HCT116 (cell line): ENCODE data around the gene FOXD2. TPM values are rescaled to one million over a fixed set of nuclear protein-coding genes. Genes with fewer than 3 reads are reported as not detected.

Source experiments
- ATAC-seq: fragments of 200-7000 bp; cut with Tn5 transposase; 2 replicates; pipeline ENCODE4 v1.9.1; 2020; ENCODE audit warnings: mild to moderate bottlenecking, moderate library complexity
- BruUV-seq: library from RNA; stranded (reverse); fragments of 400-500 nt; replicated peaks from 2 replicates; lab custom pipeline; 2021; lab: Mats Ljungman, UMichigan
- CTCF ChIA-PET: fragments of 300-600 bp; sonication (Branson Sonifier 250); formaldehyde crosslinking; loops from one replicate; lab custom pipeline; 2021; ENCODE audit warnings: antibody characterized with exemption; lab: Charles Lee
- POLR2A ChIA-PET: fragments of 300-600, 350-600 bp; sonication (Branson Sonifier 250); formaldehyde crosslinking; loops from one replicate; lab custom pipeline; 2021; ENCODE audit warnings: antibody characterized with exemption; lab: Charles Lee
- RAD21 ChIA-PET, 2 experiments: fragments of 300-600 bp; sonication (Branson Sonifier 250); formaldehyde crosslinking; loops; one replicate each; lab custom pipeline; 2023; ENCODE audit warnings: low total read pairs in 2 of 2; ENCODE audit not compliant: uncharacterized antibody in 2 of 2, unreplicated experiment in 2 of 2, low non-redundant PET in 1 of 2; lab: Charles Lee
- DNase-seq: peaks from one replicate; pipeline ENCODE4 v3.0.0-alpha.2; 2010; ENCODE audit warnings: low read depth, low spot score
- H2AFZ ChIP-seq: fragments of 200-600 bp; shearing (Covaris generic), sonication (generic); 2 replicates; pipeline ENCODE4 v1.6.1; 2017; ENCODE audit warnings: low read depth, mixed run types, mixed read lengths, antibody characterized with exemption, low read length; ENCODE audit not compliant: poor library complexity, severe bottlenecking
- H3K27ac ChIP-seq: 2 replicates; pipeline ENCODE4 v1.5.1; 2012; ENCODE audit warnings: low read depth, low read length
- H3K27me3 ChIP-seq: fragments of 200-600 bp; sonication (generic); 2 replicates; pipeline ENCODE4 v1.6.1; 2016; ENCODE audit warnings: mixed run types, low read length, mixed read lengths; ENCODE audit not compliant: insufficient read depth
- H3K36me3 ChIP-seq, 2 experiments: fragments of 200-500 bp in 1 of 2; fragments of 200-600 bp in 1 of 2; sonication (Bioruptor generic) in 1 of 2; sonication (generic) in 1 of 2; 2 replicates each; pipeline versions ENCODE4 v1.5.1 to v1.6.1; 2014 to 2016; ENCODE audit warnings: low read length in 2 of 2, inconsistent platforms in 1 of 2, mixed read lengths in 1 of 2, mixed run types in 1 of 2; ENCODE audit not compliant: insufficient read depth in 2 of 2, control insufficient read depth in 1 of 2
- H3K4me1 ChIP-seq, 2 experiments: fragments of 200-600 bp in 1 of 2; sonication (generic) in 1 of 2; 2 replicates each; pipeline versions ENCODE4 v1.5.1 to v1.6.1; 2012 to 2017; ENCODE audit warnings: low read length in 2 of 2, inconsistent platforms in 1 of 2, mild to moderate bottlenecking in 1 of 2, mixed read lengths in 1 of 2, mixed run types in 1 of 2, moderate library complexity in 1 of 2; ENCODE audit not compliant: insufficient read depth in 2 of 2, control insufficient read depth in 1 of 2
- H3K4me2 ChIP-seq: fragments of 200-600 bp; sonication (generic); 2 replicates; pipeline ENCODE4 v1.6.1; 2017; ENCODE audit warnings: mixed run types, low read length, mixed read lengths
- H3K4me3 ChIP-seq, 2 experiments: fragments of 200-600 bp in 1 of 2; sonication (generic) in 1 of 2; replicated peaks in 1 of 2; 2 replicates each; pipeline ENCODE4 v1.5.1; 2011 to 2016; ENCODE audit warnings: low read length in 2 of 2, control low read depth in 1 of 2, low read depth in 1 of 2, mild to moderate bottlenecking in 1 of 2, mixed read lengths in 1 of 2, mixed run types in 1 of 2
- H3K79me2 ChIP-seq: fragments of 200-600 bp; sonication (generic); 2 replicates; pipeline ENCODE4 v1.6.1; 2017; ENCODE audit warnings: mild to moderate bottlenecking, mixed run types, low read length, moderate library complexity, mixed read lengths; ENCODE audit not compliant: insufficient read depth
- H3K9ac ChIP-seq: fragments of 200-600 bp; sonication (generic); 2 replicates; pipeline ENCODE4 v1.6.1; 2016; ENCODE audit warnings: low read length, mixed read lengths
- H3K9me2 ChIP-seq: fragments of 200-600 bp; sonication (generic), shearing (Covaris generic); 2 replicates; pipeline ENCODE4 v1.6.1; 2017; ENCODE audit warnings: mixed run types, mild to moderate bottlenecking, moderate library complexity; ENCODE audit not compliant: insufficient read depth
- H3K9me3 ChIP-seq, 2 experiments: fragments of 200-500 bp in 1 of 2; fragments of 200-600 bp in 1 of 2; sonication (Bioruptor generic) in 1 of 2; sonication (generic) in 1 of 2; 2 replicates each; pipeline ENCODE4 v1.6.1; 2014 to 2017; ENCODE audit warnings: low read length in 2 of 2, mixed read lengths in 2 of 2, inconsistent platforms in 1 of 2, low read depth in 1 of 2, mild to moderate bottlenecking in 1 of 2, mixed run types in 1 of 2, moderate library complexity in 1 of 2; ENCODE audit not compliant: control insufficient read depth in 1 of 2, insufficient read depth in 1 of 2
- H4K20me1 ChIP-seq: fragments of 200-600 bp; sonication (generic), shearing (Covaris generic); 2 replicates; pipeline ENCODE4 v1.6.1; 2017; ENCODE audit warnings: mixed run types, mild to moderate bottlenecking, moderate library complexity; ENCODE audit not compliant: insufficient read depth
- EGR1 ChIP-seq: IDR thresholded peaks from 2 replicates; pipeline ENCODE4 v1.6.1; 2012; ENCODE audit warnings: low read depth
- EZH2 ChIP-seq: fragments of 200-600 bp; sonication (generic); IDR thresholded peaks from 2 replicates; pipeline ENCODE4 v1.6.1; 2017; ENCODE audit warnings: antibody characterized with exemption, mixed run types
- JUND ChIP-seq: IDR thresholded peaks from 2 replicates; pipeline ENCODE4 v1.6.1; 2012
- POLR2A ChIP-seq: IDR thresholded peaks from 2 replicates; pipeline ENCODE4 v1.7.0; 2011; ENCODE audit warnings: borderline replicate concordance; ENCODE audit not compliant: insufficient read depth, insufficient read length; ENCODE audit errors: extremely low read depth
- POLR2AphosphoS5 ChIP-seq: IDR thresholded peaks from 2 replicates; pipeline ENCODE4 v1.6.1; 2011; ENCODE audit warnings: mild to moderate bottlenecking, low read depth, low read length, moderate library complexity
- RAD21 ChIP-seq: IDR thresholded peaks from 2 replicates; pipeline ENCODE4 v1.6.1; 2012; ENCODE audit warnings: low read depth, mild to moderate bottlenecking
- SIN3A ChIP-seq: IDR thresholded peaks from 2 replicates; pipeline ENCODE4 v1.6.1; 2012; ENCODE audit warnings: low read depth
- SRF ChIP-seq: IDR thresholded peaks from 2 replicates; pipeline ENCODE4 v1.6.1; 2012; ENCODE audit warnings: low read depth
- YY1 ChIP-seq: IDR thresholded peaks from 2 replicates; pipeline ENCODE4 v1.6.1; 2011; ENCODE audit warnings: low read length, low read depth, moderate library complexity, mild to moderate bottlenecking; ENCODE audit not compliant: insufficient replicate concordance; ENCODE audit errors: extremely low read depth
- ZFX ChIP-seq: fragments of 450-650 bp; IDR thresholded peaks from 2 replicates; pipeline ENCODE4 v1.6.1; 2017
- ZNF274 ChIP-seq: fragments of 200-500 bp; sonication (Bioruptor generic); IDR thresholded peaks from 2 replicates; pipeline ENCODE4 v1.6.1; 2014; ENCODE audit warnings: mild to moderate bottlenecking, low read depth, low read length, inconsistent platforms
- intact Hi-C: fragments of 100-400 bp; cut with micrococcal nuclease; formaldehyde crosslinking; loops from 2 replicates; pipeline ENCODE4 v1.10.0; 2022
- total RNA-seq: library from RNA; stranded (reverse); gene quantifications from one replicate; pipeline ENCODE4 v1.2.1, GENCODE V29; 2021; ENCODE audit not compliant: unreplicated experiment
- TF ChIP-seq, protein P1 (sequence below): IDR thresholded peaks from 2 replicates; pipeline ENCODE4 v1.6.1; 2012
- TF ChIP-seq, protein P2 (sequence below): IDR thresholded peaks from 2 replicates; pipeline ENCODE4 v1.6.1; 2012
- TF ChIP-seq, protein P3 (sequence below), 3 experiments: fragments of 200-600 bp in 1 of 3; sonication (generic) in 1 of 3; IDR thresholded peaks in 2 of 3; conservative IDR thresholded peaks in 1 of 3; 2 replicates each; pipeline ENCODE4 v1.5.1; 2012 to 2017; ENCODE audit warnings: low read depth in 2 of 3, low read length in 2 of 3, antibody characterized with exemption in 1 of 3, borderline replicate concordance in 1 of 3, control low read depth in 1 of 3, mild to moderate bottlenecking in 1 of 3, mixed read lengths in 1 of 3, mixed run types in 1 of 3, moderate library complexity in 1 of 3; ENCODE audit not compliant: insufficient read depth in 1 of 3

Gene FOXD2
- total RNA-seq, 1 experiment from 2014 or later: 1.9 TPM

DNA sequence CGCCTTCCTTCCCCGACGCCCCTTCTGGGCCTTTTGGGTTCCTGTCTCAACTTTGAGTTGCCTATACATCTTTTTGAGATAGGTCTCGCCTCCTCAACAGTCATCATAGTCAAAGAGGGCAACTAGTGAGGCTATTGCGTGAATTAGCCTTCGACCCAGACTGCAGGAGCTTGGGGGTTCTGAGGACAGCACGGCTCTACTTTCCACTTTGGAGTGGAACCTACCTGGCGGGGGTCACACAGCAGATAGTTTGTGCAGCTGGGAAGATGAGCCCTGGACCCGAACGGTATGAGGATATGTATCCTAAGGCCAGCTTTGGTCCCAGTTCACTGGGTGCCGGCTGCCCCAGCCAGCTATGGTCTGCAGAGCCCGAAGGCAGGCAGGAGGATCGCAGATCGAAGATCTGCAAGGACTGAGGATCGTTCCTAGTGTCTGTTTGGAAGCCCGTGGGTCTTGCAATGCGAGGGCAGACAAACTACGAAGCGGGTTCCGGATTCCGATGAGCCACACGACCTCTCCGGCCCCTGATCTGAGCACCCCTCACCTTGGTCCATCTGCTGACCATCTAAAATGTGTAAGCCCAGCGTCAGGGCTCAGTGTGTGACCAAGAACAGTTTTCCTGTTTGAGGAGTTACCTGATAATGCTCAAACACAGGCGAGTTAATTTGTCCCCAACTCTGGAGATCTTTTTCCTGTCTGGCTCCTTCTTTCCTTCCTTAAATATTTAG lies 8.1 kb downstream of the FOXD2 start:
- no peaks in the 10 kb centered on the region for H3K4me1 ChIP-seq
- H3K27ac ChIP-seq: no peak overlapping the region
- intact Hi-C loops: no loop called here
- no peaks in the 10 kb centered on the region for H3K9me3 ChIP-seq
- H3K4me2 ChIP-seq: no peak overlapping the region
- H3K36me3 ChIP-seq: no peaks in the 10 kb centered on the region
- peaks cover 14% of the 10 kb centered on the region; the same call in 1 of the 2 replicates for H3K27me3 ChIP-seq
- no peak overlapping the region for H3K4me3 ChIP-seq
- ATAC-seq (no peak), DNase-seq (no peak)
- TF ChIP-seq POLR2AphosphoS5: no peak
- TF ChIP-seq, protein P1, sequence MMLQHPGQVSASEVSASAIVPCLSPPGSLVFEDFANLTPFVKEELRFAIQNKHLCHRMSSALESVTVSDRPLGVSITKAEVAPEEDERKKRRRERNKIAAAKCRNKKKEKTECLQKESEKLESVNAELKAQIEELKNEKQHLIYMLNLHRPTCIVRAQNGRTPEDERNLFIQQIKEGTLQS: no peak
- no peak for TF ChIP-seq RAD21
- TF ChIP-seq SIN3A: no peak
- TF ChIP-seq, protein P2, sequence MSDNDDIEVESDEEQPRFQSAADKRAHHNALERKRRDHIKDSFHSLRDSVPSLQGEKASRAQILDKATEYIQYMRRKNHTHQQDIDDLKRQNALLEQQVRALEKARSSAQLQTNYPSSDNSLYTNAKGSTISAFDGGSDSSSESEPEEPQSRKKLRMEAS: no peak
- TF ChIP-seq ZNF274: no peak
- no peak for TF ChIP-seq EGR1
- TF ChIP-seq ZFX: no peak
- no peak for TF ChIP-seq EZH2
- TF ChIP-seq JUND: no peak
- no peak for TF ChIP-seq POLR2A
- TF ChIP-seq SRF: no peak
- no peak for TF ChIP-seq YY1
- TF ChIP-seq, protein P3, sequence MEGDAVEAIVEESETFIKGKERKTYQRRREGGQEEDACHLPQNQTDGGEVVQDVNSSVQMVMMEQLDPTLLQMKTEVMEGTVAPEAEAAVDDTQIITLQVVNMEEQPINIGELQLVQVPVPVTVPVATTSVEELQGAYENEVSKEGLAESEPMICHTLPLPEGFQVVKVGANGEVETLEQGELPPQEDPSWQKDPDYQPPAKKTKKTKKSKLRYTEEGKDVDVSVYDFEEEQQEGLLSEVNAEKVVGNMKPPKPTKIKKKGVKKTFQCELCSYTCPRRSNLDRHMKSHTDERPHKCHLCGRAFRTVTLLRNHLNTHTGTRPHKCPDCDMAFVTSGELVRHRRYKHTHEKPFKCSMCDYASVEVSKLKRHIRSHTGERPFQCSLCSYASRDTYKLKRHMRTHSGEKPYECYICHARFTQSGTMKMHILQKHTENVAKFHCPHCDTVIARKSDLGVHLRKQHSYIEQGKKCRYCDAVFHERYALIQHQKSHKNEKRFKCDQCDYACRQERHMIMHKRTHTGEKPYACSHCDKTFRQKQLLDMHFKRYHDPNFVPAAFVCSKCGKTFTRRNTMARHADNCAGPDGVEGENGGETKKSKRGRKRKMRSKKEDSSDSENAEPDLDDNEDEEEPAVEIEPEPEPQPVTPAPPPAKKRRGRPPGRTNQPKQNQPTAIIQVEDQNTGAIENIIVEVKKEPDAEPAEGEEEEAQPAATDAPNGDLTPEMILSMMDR (IDR thresholded peaks at IDR 0.05 in 2 of 3, conservative IDR thresholded peaks at IDR 0.05 in 1 of 3; ENCODE audit: borderline replicate concordance in 1 of 3, insufficient read depth in 1 of 3, low read depth in 2 of 3, low read length in 2 of 3): no peak
- no TSS peak for BruUV-seq
- no peak overlapping the region for H2AFZ ChIP-seq
- H3K9ac ChIP-seq: no peak overlapping the region
- ChIA-PET RAD21 (no interaction called here), POLR2A (no interaction called here), CTCF (no interaction called here)
- H3K79me2 ChIP-seq: no peaks in the 10 kb centered on the region
- no peaks in the 10 kb centered on the region for H3K9me2 ChIP-seq
- H4K20me1 ChIP-seq: no peaks in the 10 kb centered on the region
